GM21390 (cell line): ENCODE results near the gene SCGB1D2.
"Not testable (repeated sequence)": the region's sequence is repeated elsewhere in the genome, so short reads cannot be mapped to it uniquely, and the experiment has no call there.

Source experiments
- ATAC-seq: cut with Tn5 transposase; IDR thresholded peaks from one replicate; pipeline ENCODE4 v1.9.1; 2021; ENCODE audit not compliant: unreplicated experiment

SCGB1D2 gene, protein sequence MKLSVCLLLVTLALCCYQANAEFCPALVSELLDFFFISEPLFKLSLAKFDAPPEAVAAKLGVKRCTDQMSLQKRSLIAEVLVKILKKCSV

DNA sequence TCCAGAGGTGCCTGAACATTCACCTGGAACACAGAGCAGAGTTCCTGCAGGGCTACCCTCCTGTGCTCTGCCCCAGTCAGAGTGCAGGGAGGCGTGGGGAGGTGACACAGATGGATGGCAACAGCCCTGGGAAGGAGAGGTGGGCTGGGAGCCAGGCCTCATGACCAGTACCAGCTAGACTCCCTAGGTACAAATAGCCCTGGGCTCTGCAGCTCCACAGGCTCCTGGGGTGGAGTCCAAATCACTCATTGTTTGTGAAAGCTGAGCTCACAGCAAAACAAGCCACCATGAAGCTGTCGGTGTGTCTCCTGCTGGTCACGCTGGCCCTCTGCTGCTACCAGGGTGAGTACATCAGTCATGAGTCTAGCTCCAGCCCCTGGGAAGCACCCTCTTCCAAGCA is at the start of gene SCGB1D2:
Gene SCGB1D2 (plus strand): TSS at position 219 of the 400 bp plus-strand sequence. CDS start 69 bp downstream, at position 288.
- no peak for ATAC-seq

DNA sequence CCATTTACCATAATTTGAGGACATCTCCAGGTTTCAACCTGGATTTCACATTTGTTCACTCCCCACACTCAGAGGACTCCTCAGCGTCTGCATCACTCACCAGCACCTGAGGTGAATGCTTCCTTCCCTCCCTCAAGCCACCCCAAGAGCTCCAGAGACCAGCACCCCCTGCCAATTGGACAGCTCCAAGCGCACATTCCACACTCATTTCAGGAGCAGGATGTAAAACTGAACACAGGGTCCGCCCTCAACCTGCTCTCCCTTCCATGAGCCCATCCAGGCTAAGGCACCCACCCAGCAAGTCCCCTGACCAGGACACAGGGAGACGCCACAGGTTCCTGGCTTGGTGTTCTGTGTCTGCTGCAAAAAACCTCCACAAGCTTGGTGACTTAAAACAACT is 48.1 kb upstream of the SCGB1D2 start:
- ATAC-seq, result no peak

DNA sequence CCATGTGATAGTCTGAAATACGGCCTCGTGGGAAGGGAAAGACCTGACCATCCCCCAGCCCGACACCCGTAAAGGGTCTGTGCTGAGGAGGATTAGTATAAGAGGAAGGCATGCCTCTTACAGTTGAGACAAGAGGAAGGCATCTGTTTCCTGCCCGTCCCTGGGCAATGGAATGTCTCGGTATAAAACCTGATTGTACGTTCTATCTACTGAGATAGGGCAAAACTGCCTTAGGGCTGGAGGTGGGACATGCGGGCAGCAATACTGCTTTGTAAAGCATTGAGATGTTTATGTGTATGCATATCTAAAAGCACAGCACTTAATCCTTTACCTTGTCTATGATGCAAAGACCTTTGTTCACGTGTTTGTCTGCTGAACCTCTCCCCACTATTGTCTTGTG is 47.0 kb upstream of the SCGB1D2 start:
- ATAC-seq, result not testable (repeated sequence)

DNA sequence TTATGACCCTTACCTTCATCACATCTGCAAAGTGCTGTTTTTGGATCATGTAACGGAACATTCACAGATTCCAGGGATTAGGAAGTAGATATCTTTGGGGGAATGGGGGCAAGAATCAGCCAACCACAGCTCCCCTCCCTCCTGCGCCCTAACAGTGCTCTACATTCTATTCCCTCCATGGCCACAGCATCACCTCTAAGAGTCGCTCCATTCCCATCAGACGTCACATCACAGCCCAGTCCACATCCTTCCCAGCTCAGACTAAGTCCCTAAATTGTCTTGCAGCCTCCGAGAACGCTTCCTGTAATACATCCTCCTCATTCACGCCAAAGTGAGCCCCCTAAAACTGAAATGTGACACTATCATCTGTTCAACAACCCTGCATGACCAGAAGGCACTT is 46.1 kb upstream of the SCGB1D2 start:
- ATAC-seq, result no peak

DNA sequence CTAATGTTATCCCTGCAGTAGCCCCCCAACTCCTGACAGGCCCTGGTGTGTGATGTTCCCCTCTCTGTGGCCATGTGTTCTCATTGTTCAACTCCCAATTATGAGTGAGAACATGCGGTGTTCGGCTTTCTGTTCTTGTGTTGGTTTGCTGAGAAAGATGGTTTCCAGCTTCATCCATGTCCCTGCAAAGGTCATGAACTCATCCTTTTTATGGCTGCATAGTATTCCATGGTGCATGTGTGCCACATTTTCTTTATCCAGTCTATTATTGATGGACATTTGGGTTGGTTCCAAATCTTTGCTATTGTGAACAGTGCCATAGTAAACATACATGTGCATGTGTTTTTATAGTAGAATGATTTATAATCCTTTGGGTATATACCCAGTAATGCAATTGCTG is 44.6 kb upstream of the SCGB1D2 start:
- ATAC-seq, result not testable (repeated sequence)

DNA sequence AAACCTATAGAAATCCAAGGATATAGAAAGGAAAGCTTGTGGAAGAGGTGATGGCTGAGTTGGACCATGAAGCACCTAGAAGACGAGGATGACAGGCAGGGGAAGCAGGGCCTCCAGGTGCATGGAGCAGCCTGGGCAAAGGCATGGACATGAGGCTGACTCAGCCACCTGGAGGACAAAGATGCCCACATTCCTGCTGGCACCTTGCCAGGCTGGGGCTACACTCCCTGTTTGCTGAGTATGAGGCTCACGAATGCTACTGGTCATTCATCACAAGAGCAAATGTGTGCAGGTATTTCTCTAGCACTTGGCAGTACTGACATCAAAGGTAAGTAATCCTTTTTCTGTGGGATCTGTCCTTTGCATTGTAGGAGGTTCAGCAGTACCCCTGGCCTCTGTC is 40.7 kb upstream of the SCGB1D2 start:
- no peak for ATAC-seq

DNA sequence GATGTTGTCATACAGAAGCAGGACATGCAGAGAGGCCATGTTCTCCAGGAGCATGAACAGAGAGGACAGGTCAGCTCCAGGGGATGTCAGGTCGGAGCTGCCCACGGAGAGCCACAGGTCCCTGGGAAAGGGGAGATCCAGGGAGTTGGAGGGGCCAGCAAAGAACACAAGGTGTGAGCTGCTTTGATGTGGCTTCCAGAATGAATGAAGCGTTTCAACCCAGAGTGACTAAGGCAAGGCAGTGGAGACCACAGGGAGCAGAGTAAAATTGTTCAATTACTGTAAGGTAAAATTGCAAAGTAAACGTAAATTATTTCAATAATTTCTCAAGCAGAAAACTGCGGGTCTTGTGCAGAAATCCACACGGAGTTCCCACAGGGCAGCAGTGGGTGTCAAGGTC is 39.1 kb upstream of the SCGB1D2 start:
- no peak for ATAC-seq

DNA sequence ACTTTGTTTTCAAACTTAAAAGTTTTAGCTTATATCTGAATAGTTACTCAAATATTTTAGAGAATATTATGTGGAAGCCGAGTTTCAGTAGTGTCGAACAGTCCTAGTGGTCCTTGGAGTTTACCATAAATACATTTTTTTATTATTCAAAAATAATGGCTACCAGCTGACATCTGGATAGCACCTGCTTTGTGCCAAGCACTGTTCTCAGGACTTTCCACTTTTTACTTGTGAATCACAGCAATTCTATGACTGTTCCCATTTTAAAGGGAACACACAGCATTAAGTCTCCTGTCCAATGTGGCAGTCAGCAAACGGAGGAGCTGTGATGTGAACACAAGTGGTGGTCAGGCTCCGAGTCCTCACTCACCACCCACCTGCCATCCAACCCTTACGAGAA is 37.6 kb upstream of the SCGB1D2 start:
- no peak for ATAC-seq

DNA sequence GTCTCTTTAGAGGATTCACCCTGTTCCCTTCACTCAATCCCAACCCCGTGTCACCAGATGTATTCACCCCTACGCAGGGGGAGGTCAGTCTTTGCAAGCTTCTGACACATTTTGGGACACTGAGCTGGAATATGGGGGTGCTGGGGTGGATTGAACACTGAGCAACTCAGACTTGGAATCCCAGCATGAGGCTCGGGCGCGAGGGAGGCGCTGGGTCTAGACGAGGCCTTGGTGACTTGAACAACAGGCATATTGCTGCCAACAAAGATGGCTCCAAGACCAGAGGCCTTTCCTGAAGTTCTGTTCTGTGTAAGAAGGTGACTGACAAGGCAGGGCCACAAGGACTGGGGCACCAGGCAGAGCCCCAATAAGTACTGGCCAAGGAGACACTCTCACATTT is 36.6 kb upstream of the SCGB1D2 start:
- no peak for ATAC-seq

DNA sequence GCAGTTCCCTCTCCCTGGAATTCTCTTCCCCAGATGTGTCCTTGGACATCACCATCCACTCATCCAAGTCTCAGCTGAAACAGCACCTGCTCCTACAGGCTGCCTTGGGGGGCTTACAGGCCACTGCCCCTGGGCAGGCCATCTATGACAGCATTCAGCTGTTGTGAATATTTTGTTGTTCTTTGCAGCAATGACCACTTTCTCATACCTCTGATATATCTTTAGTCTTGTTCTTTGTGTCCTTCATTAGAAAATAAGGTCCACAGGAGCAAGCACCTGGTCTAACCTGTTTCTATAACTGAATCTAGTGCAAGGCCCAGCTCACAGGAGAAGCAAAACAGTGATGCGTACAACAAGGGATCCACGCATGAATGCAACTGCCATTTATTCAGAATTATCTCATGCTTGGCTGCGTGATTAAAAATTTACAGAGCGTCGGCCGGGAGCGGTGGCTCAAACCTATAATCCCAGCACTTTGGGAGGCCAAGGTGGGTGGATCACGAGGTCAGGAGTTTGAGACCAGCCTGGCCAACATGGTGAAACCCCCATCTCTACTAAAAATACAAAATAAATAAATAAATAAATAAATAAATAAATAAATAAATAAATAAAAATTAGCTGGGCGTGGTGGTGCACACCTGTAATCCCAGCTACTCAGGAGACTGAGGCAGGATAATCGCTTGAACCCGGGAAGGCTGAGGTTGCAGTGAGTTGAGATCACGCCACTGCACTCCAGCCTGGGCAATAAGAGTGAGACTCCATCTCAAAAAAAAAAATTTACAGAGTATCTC is 35.6 kb upstream of the SCGB1D2 start:
- not testable (repeated sequence) for ATAC-seq

DNA sequence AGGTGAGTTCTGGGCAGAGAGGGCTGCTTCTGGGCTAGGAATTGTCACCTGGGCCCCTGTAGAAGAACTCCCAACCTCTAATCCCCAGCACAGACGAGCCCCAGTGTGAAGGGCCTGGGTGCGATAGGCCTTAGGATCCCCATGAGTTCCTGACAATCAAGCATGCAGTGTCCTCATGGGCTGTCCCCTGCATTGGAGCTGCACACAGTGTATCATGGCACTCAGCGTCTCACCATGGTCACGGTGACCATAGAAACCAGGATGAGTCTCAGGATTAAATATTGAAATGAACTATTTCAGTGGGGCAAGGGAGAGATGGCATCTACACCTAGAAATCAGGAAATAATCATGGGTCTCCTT is 33.3 kb upstream of the SCGB1D2 start:
- no peak for ATAC-seq

DNA sequence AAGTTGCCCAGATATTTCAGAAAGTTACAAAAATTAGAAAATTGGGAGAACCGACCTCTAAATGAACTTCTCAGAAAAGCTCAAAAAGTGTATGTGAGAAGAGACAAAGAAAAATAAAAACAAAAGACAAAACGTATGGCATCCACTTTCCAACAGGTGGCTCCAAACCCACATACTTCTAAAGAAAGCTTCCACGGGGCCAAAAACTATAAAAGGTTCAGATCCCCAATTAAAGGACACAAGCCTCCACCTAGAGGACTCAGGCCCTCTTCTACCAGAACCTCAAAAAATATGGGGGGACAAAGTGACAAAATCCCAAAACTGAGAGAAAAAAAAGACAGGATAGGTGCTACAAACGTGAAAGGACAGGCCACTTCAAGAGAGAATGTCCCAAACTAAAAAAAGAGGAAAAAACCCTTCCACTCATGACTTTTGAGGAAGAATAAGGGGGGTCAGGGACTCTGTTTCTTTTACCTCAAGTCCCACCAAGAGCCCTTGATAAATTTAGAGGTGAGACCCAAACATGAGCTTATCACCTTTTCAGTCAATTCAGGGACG is 24.8 kb upstream of the SCGB1D2 start:
- ATAC-seq, result no peak

DNA sequence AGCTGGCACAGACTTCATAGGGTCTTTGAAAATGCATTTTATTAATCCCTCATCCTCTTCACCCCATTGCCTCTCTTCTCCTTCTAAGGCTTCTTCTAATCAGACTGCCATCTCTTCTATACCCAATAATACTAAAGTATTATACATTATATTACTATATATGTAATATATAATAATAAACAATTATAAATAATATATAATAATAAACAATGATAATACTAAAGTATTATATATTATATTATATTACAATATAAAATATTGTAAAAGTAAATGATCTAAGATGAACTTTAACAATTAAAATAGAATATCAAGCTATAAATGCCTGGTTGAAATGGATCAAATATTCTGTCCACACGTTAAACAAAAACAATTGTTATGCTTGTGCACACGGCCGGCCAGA is 20.5 kb upstream of the SCGB1D2 start:
- no peak for ATAC-seq

DNA sequence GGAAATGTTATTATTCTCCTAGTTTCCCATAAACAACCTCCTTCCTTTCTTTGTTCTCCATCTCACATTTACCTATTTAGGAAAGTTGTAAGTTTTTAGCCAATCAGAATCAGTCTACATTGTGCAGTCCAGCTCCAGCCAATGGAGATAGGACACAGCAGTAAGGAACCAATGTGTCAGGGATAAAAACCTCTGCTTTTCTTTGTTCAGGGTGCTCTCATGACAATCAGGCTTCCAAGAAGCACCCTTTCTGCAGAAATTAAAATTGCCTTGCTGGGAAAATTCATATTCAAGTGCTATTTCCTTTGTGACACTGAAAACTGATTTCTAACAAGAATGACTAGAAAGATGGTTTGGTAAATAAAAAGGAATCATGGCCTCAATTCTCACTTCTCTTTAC is 18.9 kb upstream of the SCGB1D2 start:
- ATAC-seq, result no peak

DNA sequence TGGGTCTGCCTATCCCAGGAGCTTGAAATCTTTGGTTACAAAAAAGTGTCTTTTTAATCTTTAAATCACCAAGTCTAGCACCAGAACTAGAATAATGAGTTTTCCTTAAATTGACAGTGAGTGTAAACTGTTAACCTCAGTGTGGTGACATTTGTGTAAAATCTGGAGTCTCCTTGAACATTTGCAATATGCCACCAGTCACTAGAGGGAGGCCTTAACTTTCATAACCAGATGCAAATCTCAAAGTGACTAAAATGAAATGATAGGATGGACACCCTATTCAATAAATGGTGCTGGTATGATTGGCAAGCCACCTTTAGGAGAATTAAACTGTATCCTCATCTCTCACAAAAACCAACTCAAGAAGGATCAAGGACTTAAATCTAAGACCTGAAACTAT is 8.3 kb upstream of the SCGB1D2 start:
- no peak for ATAC-seq

DNA sequence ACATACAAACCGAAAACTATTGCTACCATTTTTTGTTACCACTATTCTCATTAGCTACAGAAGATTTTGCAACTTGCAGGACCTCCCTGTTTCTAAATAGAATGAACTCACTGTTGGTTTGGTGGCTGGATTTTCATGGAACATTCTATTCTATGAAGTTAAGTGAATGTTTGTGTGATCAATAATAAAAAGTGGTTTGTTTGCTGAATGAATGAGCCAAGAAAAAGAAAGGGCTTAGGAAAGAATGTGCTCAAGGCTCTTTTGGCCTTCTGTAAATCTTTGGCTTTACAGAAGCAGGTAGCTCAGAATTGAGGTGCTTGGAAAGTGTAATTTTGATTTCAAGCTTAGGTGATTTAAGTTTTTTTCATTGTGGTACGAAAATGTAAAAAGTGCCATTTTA is 5.9 kb upstream of the SCGB1D2 start:
- no peak for ATAC-seq

DNA sequence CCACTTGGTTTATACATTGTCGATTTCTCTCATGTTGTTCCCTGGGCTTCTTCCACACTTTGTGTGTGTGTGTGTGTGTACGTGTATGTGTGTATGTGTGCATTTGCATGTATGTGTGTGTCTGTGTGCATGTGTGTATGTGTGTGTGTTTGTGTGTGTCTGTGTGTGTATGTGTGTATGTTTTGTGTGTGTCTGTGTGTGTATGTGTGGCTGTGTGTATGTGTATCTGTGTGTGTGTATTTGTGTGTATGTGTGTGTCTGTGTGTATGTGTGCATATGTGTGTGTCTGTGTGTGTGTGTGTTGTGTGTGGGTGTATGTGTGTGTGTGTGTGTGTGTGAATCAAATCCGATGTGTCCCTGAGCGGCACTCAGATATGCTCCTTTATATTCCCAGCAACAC is 4.5 kb upstream of the SCGB1D2 start:
- ATAC-seq, result no peak

DNA sequence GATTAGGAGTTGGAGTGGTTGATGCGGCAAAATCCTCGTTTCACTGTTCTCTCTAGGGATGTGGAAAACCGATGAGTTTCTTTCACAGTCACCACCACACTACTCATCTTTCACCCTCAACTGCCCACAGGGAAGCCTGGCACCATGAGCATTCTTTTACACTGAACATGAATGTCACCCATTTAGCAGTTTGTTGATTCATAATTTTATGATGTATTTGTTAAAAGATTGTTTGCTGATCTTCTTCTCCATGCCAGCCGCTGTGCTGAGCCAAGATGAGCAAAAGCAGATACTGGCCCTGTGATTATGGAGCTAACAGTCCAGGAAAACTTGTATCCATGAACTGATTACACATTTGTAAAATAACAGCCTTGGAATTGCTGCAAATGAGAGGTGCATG is 3.9 kb upstream of the SCGB1D2 start:
- ATAC-seq, result no peak

DNA sequence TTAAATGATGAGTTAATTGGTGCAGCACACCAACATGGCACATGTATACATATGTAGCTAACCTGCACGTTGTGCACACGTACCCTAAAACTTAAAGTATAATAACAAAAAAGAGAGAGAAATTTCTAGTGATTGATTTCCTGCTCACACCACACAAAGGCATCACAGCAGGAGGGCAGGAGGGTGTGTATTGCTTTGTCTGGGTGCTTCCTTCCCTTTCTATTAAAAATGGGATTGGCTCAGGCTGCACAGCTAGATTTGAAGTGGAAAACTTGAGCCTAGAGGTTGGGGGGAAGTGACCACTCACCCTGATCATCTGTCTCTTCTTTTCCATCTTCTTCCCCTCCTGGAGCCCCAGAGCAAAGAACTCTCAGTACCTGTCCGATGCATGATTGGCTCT is 944 bp upstream of the SCGB1D2 start:
- no peak for ATAC-seq

DNA sequence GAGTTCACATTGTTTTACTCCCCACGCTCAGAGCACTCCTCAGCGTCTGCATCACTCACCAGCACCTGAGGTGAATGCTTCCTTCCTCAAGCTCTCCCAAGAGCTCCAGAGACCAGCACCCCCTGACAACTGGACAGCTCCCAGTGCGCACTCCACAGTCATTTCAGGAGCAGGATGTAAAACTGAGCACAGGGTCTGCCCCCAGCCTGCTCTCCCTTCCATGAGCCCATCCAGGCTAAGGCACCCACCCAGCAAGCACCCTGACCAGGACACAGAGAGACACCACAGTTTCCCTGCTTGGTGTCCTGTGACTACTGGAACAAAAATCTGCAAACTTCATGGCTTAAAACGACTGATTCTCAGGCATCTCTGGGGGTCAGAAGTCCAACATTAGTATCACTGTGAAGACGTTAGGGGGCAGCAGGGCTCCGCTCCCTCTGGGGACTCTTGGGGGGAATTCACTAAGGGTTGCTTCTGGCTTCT is 3.3 kb downstream of the SCGB1D2 start:
- no peak for ATAC-seq

DNA sequence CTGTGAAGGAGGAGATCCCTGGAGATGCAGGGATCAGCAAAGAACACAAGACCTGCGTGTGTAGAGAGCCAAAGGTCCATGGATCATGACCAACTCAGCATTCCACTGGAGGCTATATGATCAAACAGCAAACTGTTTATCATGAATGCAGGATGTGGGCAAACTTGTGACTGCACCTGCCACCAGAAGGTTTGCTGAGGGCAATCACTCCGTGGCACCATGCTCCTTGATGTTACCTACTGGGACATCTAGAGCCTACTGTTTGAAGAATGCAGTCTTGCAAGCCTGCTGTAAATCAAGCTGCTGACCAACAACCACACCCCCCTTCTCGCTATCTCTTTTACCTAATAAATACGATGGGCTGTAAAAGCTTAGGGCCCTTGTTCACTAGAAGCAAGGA is 9.7 kb downstream of the SCGB1D2 start:
- ATAC-seq, result no peak

DNA sequence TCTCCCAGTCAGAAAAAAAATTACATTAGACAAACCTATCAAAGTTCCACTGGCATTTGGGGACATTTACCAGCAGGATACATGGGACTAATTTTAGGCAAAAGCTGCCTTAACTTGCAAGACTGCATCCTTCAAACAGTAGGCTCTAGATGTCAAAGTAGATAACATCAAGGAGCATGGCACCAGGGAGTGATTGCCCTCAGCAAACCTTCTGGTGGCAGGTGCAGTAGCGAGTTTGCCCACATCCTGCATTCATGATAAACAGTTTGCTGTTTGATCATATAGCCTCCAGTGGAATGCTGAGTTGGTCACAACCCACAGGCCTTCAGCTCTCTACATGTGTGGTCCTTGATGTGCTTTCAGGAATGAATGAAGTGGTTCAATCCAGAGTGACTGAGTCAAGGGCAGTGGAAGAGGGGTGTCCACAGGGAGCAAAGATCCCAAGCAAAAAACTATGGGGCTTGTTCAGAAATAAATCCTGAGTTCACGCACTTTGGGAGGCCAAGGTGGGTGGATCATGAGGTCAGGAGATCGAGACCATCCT is 12.0 kb downstream of the SCGB1D2 start:
- no peak for ATAC-seq
